IPS-NIHi11 (cell line): ENCODE measurements around the gene ADH7.
A peak's percentile ranks its signal among the peaks of the same experiment; 100 is the strongest.

Source experiments
- DNase-seq: peaks from one replicate; pipeline ENCODE4 v3.0.0; 2012; ENCODE audit warnings: mixed read lengths, low spot score

ADH7 gene

GRCh38 chr4:99435154-99435553 lies at the start of gene ADH7:
Gene ADH7, minus strand, starts transcription at chr4:99435342. Its CDS starts 109 bp downstream, at chr4:99435233.
- no peak for DNase-seq

DNA sequence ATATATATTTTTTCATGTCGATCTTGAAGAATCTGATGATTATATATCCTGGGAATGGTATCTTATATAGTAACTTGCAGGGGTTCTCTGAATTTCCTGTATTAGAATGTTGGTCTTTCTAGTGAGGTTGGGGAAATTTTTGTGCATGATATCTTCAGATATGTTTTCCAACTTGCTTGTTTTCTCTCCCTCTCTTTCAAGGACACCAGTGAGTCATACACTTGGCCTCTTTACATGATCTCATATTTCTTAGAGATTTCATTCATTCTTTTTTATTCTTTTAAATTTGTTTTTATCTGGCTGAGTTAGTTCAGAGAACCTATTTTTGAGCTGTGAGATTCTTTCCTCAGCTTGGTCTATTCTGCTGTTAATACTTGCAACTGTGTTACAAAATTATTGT lies 48.5 kb upstream of the ADH7 start:
- no peak for DNase-seq

- no peak for DNase-seq
These were observed 38.0 kb upstream of the ADH7 start for GRCh38 chr4:99473131-99473530.

DNA sequence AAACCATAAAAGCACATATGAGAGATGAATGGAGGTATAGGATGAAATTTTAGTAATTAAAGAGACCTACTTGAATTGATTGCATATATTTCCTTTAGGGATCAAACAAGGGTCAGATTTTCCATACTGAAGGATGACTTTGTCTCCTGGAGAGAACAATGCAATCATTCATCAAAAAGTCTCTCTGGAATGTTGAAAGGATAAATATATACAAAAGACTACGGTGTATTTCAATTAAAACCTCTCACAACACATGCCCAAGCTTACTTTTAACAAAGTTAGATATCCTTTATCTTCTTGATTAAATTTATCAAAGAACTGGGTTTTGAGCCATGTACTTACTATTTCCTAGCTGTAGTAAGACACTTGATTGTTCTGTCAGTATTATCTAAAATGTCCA lies 36.8 kb upstream of the ADH7 start:
- no peak for DNase-seq

DNA sequence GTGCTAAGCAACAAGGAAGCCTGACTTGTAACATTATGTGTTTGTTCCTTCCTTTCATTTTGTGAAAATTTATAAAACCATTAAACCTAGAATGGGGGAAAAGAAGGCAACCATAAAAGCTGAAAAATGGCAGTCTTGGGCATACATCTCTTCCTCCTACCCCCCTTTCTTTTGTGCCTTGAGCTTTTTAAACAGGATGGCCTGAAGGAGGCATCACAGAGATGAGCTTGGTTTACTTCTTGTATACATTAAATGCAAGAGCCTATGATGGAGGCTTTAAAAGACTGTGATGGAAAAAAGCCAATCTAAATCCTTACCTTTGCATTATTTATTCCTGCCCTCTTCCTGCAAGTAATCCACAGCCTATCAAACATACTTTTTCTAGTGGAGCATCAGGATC lies 36.2 kb upstream of the ADH7 start:
- DNase-seq, result no peak

GRCh38 chr4:99468889-99469288 lies 33.7 kb upstream of the ADH7 start:
- no peak for DNase-seq

DNA sequence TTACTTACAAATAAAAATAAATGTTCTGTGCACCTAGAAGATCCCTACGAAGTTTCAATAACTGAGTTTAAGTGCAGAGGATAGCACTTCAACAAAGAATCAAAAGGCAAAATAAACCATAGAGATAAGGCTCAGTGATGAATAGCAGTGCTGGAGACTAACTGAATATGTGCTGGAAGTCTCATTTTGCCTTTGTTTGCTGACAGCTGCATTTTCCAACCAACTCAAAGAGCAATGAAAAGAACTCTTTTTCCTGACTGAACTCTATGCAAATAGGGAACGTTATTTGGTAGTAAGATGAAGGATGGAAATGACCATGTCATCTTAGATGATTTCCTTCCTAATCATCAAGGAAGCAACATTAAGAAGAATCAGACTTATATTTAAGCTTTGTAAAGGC lies 32.7 kb upstream of the ADH7 start:
- DNase-seq, result no peak

- DNase-seq, result no peak
These were observed 28.4 kb upstream of the ADH7 start for GRCh38 chr4:99463566-99463965.

DNA sequence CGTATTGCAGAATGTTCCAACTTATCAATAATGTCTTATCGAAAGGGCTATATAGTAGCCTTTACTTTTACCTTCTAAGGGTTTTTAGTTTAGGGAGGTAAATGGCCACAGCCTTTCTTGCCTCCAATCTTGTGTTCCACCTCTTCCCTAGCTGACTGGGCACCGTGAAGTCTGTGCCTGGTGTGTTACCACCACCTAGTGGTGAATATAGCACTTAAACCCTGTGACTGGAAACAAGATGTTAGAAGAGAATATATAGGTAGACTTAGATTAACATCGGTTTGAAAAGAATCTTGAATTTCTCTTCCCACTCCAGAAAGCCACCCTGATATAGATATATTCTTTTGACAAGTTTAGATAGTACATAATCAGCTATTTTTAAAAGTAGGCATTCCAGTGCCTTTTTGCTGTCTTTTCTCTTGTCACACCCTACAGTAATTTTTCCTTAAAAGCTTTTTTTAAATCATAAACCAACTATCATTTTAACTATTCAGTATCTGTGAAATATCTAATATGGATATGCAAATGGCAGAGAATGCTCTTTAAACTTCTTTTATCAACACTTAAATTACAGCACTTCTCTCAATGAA lies 27.8 kb upstream of the ADH7 start:
- peak; percentile 76 for DNase-seq

- no peak for DNase-seq
These were observed 26.7 kb upstream of the ADH7 start for GRCh38 chr4:99461623-99462401.

DNA sequence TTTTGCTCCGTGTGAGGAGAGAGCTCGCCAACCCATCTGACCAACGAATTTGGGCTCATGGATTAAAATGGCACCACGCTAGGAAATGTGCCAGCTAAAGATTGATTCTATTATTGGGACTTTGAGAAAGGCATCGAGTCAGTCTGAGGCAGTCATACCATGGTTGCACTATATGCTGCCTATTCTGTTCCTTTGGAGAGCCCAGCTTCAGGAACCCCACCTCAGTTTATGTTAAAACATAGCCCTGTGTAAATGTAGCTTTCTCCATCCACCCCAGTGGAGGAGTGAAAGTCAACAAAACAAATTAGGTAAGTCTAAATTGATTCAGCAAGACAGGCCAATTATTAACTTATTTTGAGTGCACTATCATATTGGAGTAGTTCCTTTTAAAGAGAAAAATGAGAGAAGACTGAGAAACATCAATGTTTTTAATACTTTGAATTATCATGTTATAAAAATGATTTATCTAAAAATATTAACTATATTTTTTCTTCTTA lies 24.5 kb upstream of the ADH7 start:
- DNase-seq, result no peak

DNA sequence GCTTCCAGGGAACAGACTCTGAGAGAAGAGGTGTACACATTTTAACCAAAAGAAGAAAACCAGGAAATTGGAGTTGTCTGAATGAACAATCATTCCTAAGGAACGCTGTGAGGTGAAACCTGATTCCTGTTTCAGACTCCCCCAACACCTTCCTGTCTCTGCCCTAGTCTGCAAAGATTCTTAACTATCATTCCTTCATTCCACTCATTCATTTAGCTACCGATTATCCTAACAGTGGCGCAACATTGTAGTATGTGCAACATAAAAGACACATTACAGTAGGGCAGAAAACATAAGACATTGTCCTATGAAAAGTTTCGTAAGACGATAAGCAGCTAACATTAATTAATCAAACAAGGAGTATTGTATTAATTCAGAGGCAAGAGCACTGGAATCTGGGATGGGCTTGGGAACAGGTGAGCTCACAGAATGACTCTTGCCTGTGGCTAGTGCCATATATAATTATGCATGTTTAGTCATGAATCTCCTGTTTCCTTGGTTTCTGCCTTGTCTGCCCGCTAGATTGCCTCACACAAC lies 23.8 kb upstream of the ADH7 start:
- no peak for DNase-seq

- DNase-seq, result no peak
These were observed 22.5 kb upstream of the ADH7 start for GRCh38 chr4:99457676-99458075.

DNA sequence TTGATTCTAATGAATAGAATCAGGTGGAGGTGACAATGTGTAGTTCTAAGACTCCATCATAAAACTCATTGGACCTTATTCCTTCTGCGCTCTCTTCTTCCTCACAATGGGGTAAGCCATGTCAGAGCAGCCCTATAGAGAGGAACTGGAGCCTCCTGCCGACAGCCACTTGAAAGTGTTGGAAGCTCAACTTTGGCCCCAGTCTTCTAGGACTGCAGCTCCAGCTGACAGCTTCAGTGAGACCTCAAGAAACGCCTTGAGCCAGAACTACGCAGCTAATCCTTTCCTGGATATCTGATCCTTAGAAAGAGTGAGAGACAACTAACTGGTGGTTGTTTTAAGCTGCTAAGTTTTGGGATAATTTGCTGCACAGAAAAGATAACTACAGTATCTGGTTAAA lies 22.1 kb upstream of the ADH7 start:
- no peak for DNase-seq

GRCh38 chr4:99447513-99447912 lies 12.4 kb upstream of the ADH7 start:
- no peak for DNase-seq

- peak; percentile 47 for DNase-seq
These were observed 11.9 kb upstream of the ADH7 start for GRCh38 chr4:99447079-99447478.

GRCh38 chr4:99438405-99438780 lies 3.3 kb upstream of the ADH7 start:
- DNase-seq, result no peak

DNA sequence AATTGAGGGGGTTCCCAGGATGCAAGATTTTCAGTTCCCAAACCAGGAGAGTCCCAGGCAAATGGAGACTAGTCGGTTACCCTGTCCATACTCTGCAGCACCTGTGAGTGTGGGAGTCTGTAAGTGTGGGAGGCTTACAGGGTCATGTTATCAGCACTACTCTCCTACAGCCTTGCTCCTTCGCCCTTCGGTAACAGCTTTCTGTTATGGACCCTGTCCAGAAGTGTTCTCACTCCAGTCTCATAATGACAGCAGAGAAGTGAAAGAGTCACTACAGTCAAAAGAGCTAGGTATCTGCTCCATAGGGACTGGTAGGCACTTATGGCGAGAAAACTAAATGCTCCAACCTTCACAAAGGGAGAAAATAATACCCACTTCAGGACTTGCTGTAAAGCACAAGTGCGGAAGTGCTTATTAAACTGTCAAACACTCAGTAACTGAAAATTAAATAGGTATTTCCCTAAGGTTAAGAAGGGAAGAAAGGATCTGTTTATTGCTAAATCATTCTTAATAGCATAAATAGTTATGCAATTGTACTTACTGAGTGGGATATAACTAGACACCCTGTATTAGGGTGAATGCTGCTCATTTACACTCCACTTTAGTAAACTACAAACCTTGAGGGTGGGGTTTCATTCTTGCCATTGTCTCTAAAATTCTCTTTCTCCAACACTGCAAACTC lies 2.7 kb upstream of the ADH7 start:
- no peak for DNase-seq

DNA sequence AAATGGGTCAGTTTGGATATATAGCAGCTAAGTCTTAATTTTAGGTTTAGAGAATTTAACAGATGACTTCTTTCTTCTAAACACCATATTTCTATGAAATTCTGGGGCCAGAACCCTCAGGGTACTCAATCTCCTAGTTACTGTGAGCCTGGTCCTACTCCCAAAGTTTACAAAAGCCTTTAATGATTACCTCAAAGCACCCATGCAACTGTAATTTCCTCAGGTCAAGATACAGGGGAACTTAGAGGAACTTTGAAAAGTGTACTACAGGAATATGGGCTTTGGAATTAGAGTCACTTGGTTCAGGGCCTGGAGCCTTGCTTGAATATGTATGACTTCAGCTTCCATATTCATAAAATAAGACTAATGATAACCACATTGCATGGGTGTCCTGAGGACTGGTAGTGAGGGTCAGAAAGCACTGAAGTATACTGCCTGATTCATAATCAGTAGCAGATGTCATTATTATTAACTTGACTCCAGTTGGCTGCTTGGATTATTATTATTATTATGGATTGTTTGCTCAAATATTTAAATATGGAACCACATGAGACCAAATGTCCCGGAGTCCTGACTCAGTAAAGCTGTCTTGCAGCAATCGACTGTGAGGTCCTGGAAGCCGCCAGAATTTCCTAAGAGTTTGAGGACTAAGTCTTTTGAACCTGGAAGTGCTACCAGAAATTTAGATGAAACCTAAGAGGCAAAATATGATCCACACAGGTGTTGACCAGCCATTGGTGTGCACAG lies 2.0 kb upstream of the ADH7 start:
- DNase-seq, result no peak

- no peak for DNase-seq
These were observed 1.3 kb upstream of the ADH7 start for GRCh38 chr4:99436462-99436861.

- no peak for DNase-seq
These were observed 5.0 kb downstream of the ADH7 start for GRCh38 chr4:99430106-99430505.

DNA sequence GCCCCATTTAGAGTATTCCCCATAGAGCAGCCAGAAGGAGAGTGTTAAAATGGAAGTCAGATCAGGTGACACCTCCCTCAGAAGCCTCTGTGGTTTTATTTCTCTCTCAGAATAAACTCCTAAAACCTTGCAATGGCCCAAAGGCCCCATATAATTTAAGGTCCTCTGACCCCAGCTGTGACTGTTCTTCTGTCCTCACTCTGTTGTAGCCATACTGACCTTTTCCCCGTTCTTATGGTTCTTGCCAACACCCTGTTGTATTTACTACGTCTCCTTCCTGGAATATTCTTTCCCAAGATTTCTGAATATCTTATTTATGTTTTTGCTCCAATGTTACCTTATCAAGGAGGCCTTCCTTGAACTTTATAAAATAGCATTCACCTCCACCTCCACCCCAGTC lies 18.0 kb downstream of the ADH7 start:
- DNase-seq, result no peak
